ENCODE measurements around the gene CCP110.

Gene CCP110

DNA sequence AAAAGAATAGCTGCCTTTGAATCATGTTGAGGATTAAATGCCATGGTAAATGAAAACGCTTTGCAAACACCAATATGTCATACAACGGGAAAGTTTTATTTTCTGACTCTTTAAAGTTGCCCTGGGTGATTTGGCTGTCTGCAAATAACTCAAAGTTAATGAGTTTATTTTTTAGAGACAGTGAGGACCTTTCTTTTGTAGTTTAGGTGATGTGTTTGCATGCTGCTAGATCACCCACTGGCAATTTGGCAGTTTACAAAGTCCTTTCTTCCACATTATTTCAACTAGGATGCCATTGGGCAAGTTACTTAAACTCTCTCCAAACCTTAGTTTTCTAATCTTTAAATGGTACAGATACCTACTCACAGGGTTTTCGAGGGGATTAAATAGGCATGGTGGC lies 39.6 kb upstream of the CCP110 start:
- Histone ChIP-seq H3K4me2 (ENCODE audit: insufficient read depth, low read length) (no peak overlapping the region), H3K4me1 (ENCODE audit: insufficient read depth, low read length) (no peaks in the 10 kb centered on the region), H3K27ac (ENCODE audit: low read length) (no peak overlapping the region), H3K4me3 (ENCODE audit: low read depth in 1 of 2, low read length in 2 of 2) (no peak overlapping the region), H2AFZ (ENCODE audit: low read depth, low read length) (no peak overlapping the region), H3K9ac (ENCODE audit: low read depth, low read length) (no peak overlapping the region), H3K36me3 (ENCODE audit: insufficient read depth, low read length) (no peaks in the 10 kb centered on the region), H3K79me2 (ENCODE audit: insufficient read depth, low read length) (no peaks in the 10 kb centered on the region), H3K27me3 (ENCODE audit: insufficient read depth, low read length, poor library complexity) (no peaks in the 10 kb centered on the region), H3K9me3 (ENCODE audit: insufficient read depth, low read length, severe bottlenecking) (no peaks in the 10 kb centered on the region), H4K20me1 (ENCODE audit: insufficient read depth, low read length) (no peaks in the 10 kb centered on the region)
- no peak for ATAC-seq (ENCODE audit: insufficient read depth, low read depth)
- no peak for DNase-seq
- TF ChIP-seq, protein P1, sequence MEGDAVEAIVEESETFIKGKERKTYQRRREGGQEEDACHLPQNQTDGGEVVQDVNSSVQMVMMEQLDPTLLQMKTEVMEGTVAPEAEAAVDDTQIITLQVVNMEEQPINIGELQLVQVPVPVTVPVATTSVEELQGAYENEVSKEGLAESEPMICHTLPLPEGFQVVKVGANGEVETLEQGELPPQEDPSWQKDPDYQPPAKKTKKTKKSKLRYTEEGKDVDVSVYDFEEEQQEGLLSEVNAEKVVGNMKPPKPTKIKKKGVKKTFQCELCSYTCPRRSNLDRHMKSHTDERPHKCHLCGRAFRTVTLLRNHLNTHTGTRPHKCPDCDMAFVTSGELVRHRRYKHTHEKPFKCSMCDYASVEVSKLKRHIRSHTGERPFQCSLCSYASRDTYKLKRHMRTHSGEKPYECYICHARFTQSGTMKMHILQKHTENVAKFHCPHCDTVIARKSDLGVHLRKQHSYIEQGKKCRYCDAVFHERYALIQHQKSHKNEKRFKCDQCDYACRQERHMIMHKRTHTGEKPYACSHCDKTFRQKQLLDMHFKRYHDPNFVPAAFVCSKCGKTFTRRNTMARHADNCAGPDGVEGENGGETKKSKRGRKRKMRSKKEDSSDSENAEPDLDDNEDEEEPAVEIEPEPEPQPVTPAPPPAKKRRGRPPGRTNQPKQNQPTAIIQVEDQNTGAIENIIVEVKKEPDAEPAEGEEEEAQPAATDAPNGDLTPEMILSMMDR (IDR thresholded peaks at IDR 0.05; ENCODE audit: borderline replicate concordance, extremely low read depth, low read length, poor library complexity, severe bottlenecking), result no peak
- TF ChIP-seq EZH2 (IDR thresholded peaks at IDR 0.05; ENCODE audit: borderline replicate concordance, low read depth, low read length, severe bottlenecking), result no peak

DNA sequence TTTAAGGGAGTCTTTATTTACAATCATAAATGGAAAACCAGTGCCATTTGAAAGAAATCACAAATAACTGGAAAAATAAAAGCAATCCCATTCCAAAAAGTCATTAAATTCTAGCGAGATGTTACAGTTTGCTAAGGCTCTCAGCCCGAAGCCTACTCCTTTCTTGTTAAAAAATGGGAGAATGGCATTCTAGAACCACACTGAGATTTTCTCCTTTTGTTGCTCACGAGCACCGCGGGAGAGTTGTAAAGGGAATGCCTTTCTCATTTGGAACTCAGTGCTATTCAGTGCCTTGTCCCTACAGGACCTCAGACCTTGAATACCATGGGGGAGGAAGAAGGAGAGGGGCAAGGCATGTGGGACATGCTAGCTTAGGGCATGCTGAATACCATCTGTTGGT lies 38.1 kb upstream of the CCP110 start:
- TF ChIP-seq, protein P1 (IDR thresholded peaks at IDR 0.05; ENCODE audit: borderline replicate concordance, extremely low read depth, low read length, poor library complexity, severe bottlenecking), result no peak
- no peak for TF ChIP-seq EZH2 (IDR thresholded peaks at IDR 0.05; ENCODE audit: borderline replicate concordance, low read depth, low read length, severe bottlenecking)
- Histone ChIP-seq H3K9ac (ENCODE audit: low read depth, low read length) (no peak overlapping the region), H3K9me3 (ENCODE audit: insufficient read depth, low read length, severe bottlenecking) (no peaks in the 10 kb centered on the region), H4K20me1 (ENCODE audit: insufficient read depth, low read length) (no peaks in the 10 kb centered on the region), H3K36me3 (ENCODE audit: insufficient read depth, low read length) (no peaks in the 10 kb centered on the region), H3K4me2 (ENCODE audit: insufficient read depth, low read length) (no peak overlapping the region), H3K79me2 (ENCODE audit: insufficient read depth, low read length) (no peaks in the 10 kb centered on the region), H2AFZ (ENCODE audit: low read depth, low read length) (no peak overlapping the region), H3K4me1 (ENCODE audit: insufficient read depth, low read length) (no peaks in the 10 kb centered on the region), H3K27me3 (ENCODE audit: insufficient read depth, low read length, poor library complexity) (no peaks in the 10 kb centered on the region), H3K27ac (ENCODE audit: low read length) (no peak overlapping the region), H3K4me3 (ENCODE audit: low read depth in 1 of 2, low read length in 2 of 2) (no peak overlapping the region)
- DNase-seq (no peak), ATAC-seq (ENCODE audit: insufficient read depth, low read depth) (no peak)

DNA sequence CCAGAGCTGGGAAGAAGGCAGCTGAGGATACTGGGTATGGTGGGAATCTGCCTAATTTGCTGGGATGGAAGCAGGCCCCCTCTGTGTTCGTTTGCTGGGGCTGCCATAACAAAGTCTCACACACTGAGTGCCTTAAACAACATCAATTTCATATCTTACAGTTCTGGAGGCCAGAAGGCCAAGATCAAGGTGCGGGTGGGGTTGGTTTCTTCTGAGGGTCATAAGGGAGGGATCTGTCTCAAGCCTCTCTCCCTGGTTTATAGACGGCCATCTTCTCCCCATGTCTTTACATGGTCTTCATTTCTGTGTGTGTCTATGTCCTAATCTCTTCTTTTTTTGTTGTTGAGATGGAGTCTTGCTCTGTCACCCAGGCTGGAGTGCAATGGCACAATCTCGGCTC lies 37.7 kb upstream of the CCP110 start:
- no peak for ATAC-seq (ENCODE audit: insufficient read depth, low read depth)
- Histone ChIP-seq H3K9ac (ENCODE audit: low read depth, low read length) (no peak overlapping the region), H2AFZ (ENCODE audit: low read depth, low read length) (no peak overlapping the region), H3K9me3 (ENCODE audit: insufficient read depth, low read length, severe bottlenecking) (no peaks in the 10 kb centered on the region), H3K4me1 (ENCODE audit: insufficient read depth, low read length) (no peaks in the 10 kb centered on the region), H3K27ac (ENCODE audit: low read length) (no peak overlapping the region), H4K20me1 (ENCODE audit: insufficient read depth, low read length) (no peaks in the 10 kb centered on the region), H3K36me3 (ENCODE audit: insufficient read depth, low read length) (no peaks in the 10 kb centered on the region), H3K27me3 (ENCODE audit: insufficient read depth, low read length, poor library complexity) (no peaks in the 10 kb centered on the region), H3K4me2 (ENCODE audit: insufficient read depth, low read length) (no peak overlapping the region), H3K4me3 (ENCODE audit: low read depth in 1 of 2, low read length in 2 of 2) (no peak overlapping the region), H3K79me2 (ENCODE audit: insufficient read depth, low read length) (no peaks in the 10 kb centered on the region)
- TF ChIP-seq, protein P1 (IDR thresholded peaks at IDR 0.05; ENCODE audit: borderline replicate concordance, extremely low read depth, low read length, poor library complexity, severe bottlenecking), result no peak
- no peak for TF ChIP-seq EZH2 (IDR thresholded peaks at IDR 0.05; ENCODE audit: borderline replicate concordance, low read depth, low read length, severe bottlenecking)
- DNase-seq, result no peak

DNA sequence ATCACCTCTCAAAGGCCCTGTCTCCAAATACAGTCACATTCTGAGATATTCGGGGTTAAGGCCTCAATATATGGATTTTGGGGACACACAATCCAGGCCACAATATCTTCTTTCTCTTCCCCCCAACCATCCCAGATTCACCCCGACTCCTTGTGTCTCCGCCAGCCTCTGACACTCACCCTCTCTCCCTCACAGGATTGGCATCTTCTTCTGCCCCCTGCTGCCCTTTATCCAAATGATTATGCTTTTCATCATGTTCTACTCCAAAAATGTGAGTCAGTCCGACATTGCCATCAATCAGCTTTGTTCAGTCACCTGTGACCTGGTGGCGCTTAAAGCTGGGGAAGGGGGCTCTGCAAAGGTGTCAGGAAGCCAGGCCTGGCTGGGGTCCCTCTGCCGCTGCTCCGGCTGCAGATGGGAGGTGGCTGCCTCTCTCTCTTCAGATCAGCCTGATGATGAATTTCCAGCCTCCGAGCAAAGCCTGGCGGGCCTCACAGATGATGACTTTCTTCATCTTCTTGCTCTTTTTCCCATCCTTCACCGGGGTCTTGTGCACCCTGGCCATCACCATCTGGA lies 36.9 kb upstream of the CCP110 start:
- Histone ChIP-seq H3K4me3 (ENCODE audit: low read depth in 1 of 2, low read length in 2 of 2) (no peak overlapping the region), H2AFZ (ENCODE audit: low read depth, low read length) (no peak overlapping the region), H3K9ac (ENCODE audit: low read depth, low read length) (no peak overlapping the region), H3K9me3 (ENCODE audit: insufficient read depth, low read length, severe bottlenecking) (no peaks in the 10 kb centered on the region), H4K20me1 (ENCODE audit: insufficient read depth, low read length) (no peaks in the 10 kb centered on the region), H3K27ac (ENCODE audit: low read length) (no peak overlapping the region), H3K79me2 (ENCODE audit: insufficient read depth, low read length) (no peaks in the 10 kb centered on the region), H3K27me3 (ENCODE audit: insufficient read depth, low read length, poor library complexity) (no peaks in the 10 kb centered on the region), H3K4me1 (ENCODE audit: insufficient read depth, low read length) (no peaks in the 10 kb centered on the region), H3K36me3 (ENCODE audit: insufficient read depth, low read length) (no peaks in the 10 kb centered on the region), H3K4me2 (ENCODE audit: insufficient read depth, low read length) (no peak overlapping the region)
- ATAC-seq (ENCODE audit: insufficient read depth, low read depth), result no peak
- TF ChIP-seq EZH2 (IDR thresholded peaks at IDR 0.05; ENCODE audit: borderline replicate concordance, low read depth, low read length, severe bottlenecking), result no peak
- TF ChIP-seq, protein P1 (IDR thresholded peaks at IDR 0.05; ENCODE audit: borderline replicate concordance, extremely low read depth, low read length, poor library complexity, severe bottlenecking), result no peak
- no peak for DNase-seq

All from DND-41 (cell line).